ENCODE measurements around the gene BCORL1. TPM values are rescaled to one million over a fixed set of nuclear protein-coding genes. Genes with fewer than 3 reads are reported as not detected.
A peak's percentile ranks its signal among the peaks of the same experiment; 100 is the strongest.

BCORL1 gene
- total RNA-seq, 1 donor from 2014 or later: 6.1 TPM

GRCh38 chrX:129953334-129953648, 29.1 kb upstream of the BCORL1 start:
- Histone ChIP-seq H3K27ac (no peak overlapping the region), H3K4me3 (peak overlapping the region; percentile 40 to 47), H3K27me3 (no peaks in the 10 kb centered on the region), H3K4me1 (peaks cover 5% of the 10 kb centered on the region), H3K9me3 (no peaks in the 10 kb centered on the region), H3K36me3 (no peaks in the 10 kb centered on the region)
- intact Hi-C loops (cut with DNase I): no loop called here
- TF ChIP-seq POLR2AphosphoS5 (IDR thresholded peaks at IDR 0.05; ENCODE audit: insufficient read depth in 1 of 2, low read depth in 1 of 2) (no peak), POLR2A (IDR thresholded peaks at IDR 0.05) (no peak)
- TF ChIP-seq, protein P1, sequence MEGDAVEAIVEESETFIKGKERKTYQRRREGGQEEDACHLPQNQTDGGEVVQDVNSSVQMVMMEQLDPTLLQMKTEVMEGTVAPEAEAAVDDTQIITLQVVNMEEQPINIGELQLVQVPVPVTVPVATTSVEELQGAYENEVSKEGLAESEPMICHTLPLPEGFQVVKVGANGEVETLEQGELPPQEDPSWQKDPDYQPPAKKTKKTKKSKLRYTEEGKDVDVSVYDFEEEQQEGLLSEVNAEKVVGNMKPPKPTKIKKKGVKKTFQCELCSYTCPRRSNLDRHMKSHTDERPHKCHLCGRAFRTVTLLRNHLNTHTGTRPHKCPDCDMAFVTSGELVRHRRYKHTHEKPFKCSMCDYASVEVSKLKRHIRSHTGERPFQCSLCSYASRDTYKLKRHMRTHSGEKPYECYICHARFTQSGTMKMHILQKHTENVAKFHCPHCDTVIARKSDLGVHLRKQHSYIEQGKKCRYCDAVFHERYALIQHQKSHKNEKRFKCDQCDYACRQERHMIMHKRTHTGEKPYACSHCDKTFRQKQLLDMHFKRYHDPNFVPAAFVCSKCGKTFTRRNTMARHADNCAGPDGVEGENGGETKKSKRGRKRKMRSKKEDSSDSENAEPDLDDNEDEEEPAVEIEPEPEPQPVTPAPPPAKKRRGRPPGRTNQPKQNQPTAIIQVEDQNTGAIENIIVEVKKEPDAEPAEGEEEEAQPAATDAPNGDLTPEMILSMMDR (IDR thresholded peaks at IDR 0.05): no peak
- no peak for DNase-seq (ENCODE audit: extremely low spot score in 2 of 2)

DNA sequence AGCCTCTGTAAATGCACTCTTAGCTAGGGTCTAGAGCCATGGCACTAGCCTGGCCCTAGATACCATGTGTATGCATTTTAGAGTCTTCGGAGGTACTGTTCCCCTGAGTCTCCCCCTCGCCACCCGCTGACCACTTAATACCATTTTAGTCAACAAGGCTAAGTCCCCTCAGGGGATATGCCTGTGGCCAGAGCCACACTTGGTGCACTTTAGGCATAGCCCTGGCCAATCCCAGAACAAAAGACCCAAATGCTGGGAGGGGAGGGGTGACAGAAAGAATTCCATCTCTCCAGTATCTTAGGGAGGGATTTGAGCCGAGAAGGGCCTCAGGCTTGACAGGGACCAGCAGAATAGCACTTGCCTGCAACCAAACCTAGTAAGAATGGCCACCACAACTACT, 28.6 kb upstream of the BCORL1 start:
- TF ChIP-seq, protein P1 (IDR thresholded peaks at IDR 0.05): no peak
- TF ChIP-seq POLR2AphosphoS5 (IDR thresholded peaks at IDR 0.05; ENCODE audit: insufficient read depth in 1 of 2, low read depth in 1 of 2) (no peak), POLR2A (IDR thresholded peaks at IDR 0.05) (no peak)
- peaks cover 5% of the 10 kb centered on the region for H3K4me1 ChIP-seq
- H3K36me3 ChIP-seq: no peaks in the 10 kb centered on the region
- no peaks in the 10 kb centered on the region for H3K27me3 ChIP-seq
- H3K27ac ChIP-seq: no peak overlapping the region
- no peak for DNase-seq (ENCODE audit: extremely low spot score in 2 of 2)
- no peak overlapping the region for H3K4me3 ChIP-seq
- intact Hi-C loops (cut with DNase I): no loop called here
- H3K9me3 ChIP-seq: no peaks in the 10 kb centered on the region

DNA sequence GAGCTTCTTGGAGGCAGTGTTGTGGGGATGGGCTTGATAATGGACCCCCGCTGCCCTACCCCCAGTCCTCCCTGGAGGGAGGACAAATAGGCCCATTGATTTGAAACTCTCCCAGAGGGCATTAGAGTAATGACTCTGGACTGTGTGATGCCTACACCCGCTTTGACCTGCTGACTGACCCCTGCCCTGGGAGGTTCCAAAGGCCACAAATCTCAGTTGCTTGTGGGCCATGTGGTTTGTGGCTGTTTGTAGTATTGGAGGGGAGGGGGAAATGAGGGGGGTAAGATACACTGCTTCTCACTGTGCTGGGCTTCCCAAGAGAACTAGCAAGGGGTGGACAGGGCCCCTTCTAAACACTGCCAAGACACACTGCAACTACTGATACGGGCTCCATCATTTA, 27.6 kb upstream of the BCORL1 start:
- H3K27ac ChIP-seq: no peak overlapping the region
- peaks cover 11% of the 10 kb centered on the region for H3K4me1 ChIP-seq
- no peaks in the 10 kb centered on the region for H3K27me3 ChIP-seq
- no peaks in the 10 kb centered on the region for H3K36me3 ChIP-seq
- no peak for TF ChIP-seq POLR2A (IDR thresholded peaks at IDR 0.05)
- TF ChIP-seq, protein P1 (IDR thresholded peaks at IDR 0.05): no peak
- no peak for TF ChIP-seq POLR2AphosphoS5 (IDR thresholded peaks at IDR 0.05; ENCODE audit: insufficient read depth in 1 of 2, low read depth in 1 of 2)
- no peak for DNase-seq (ENCODE audit: extremely low spot score in 2 of 2)
- no peaks in the 10 kb centered on the region for H3K9me3 ChIP-seq
- H3K4me3 ChIP-seq: no peak overlapping the region
- intact Hi-C loops (cut with DNase I): no loop called here

DNA sequence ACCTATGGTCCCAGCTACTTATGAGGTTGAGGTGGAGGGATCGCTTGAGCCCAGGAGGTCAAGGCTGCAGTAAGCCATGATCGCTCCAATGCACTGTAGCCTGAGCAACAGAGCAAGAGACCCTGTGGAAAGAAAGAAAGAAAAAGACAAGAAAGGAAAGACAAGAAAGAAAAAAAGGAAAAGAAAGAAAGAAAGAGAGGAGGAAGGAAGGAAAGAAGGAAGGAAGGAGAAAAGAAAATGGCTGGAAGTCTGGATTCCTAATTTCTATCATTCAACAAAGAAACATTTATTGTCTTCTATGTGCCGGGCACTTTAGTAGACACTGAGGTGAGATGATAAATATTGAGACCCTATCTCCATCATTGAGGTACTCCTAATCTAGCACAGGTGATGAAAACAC, 26.8 kb upstream of the BCORL1 start:
- no peak overlapping the region for H3K27ac ChIP-seq
- no peaks in the 10 kb centered on the region for H3K36me3 ChIP-seq
- intact Hi-C loops (cut with DNase I): no loop called here
- TF ChIP-seq, protein P1 (IDR thresholded peaks at IDR 0.05): no peak
- TF ChIP-seq POLR2AphosphoS5 (IDR thresholded peaks at IDR 0.05; ENCODE audit: insufficient read depth in 1 of 2, low read depth in 1 of 2): no peak
- TF ChIP-seq POLR2A (IDR thresholded peaks at IDR 0.05): no peak
- H3K4me3 ChIP-seq: no peak overlapping the region
- H3K4me1 ChIP-seq: peaks cover 11% of the 10 kb centered on the region
- no peaks in the 10 kb centered on the region for H3K9me3 ChIP-seq
- no peak for DNase-seq (ENCODE audit: extremely low spot score in 2 of 2)
- H3K27me3 ChIP-seq: no peaks in the 10 kb centered on the region

DNA sequence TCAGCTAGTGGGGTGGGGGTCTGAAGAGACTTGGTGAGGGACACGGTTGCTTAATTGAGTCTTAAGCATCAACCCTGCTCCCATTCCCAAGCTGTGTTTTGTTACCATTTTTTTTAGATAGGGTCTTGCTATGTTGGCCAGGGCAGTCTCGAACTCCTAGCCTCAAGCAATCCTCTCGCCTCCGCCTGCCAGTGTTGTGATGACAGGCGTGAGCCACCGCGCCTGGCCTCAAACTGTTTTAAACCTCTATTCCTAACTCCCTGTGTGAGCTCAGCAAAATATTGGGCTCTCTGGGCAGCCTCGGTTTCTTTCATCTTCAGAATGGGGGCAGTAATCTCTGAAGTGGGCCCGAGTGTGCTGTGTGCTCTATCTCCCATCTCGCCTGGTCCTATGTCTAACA, 26.3 kb upstream of the BCORL1 start:
- peak overlapping the region in 1 of 2 donors; percentile 43 for H3K4me3 ChIP-seq
- H3K27ac ChIP-seq: peak overlapping the region; percentile 62
- DNase-seq (ENCODE audit: extremely low spot score in 2 of 2): no peak
- no peaks in the 10 kb centered on the region for H3K27me3 ChIP-seq
- H3K4me1 ChIP-seq: peaks cover 11% of the 10 kb centered on the region
- TF ChIP-seq, protein P1 (IDR thresholded peaks at IDR 0.05): no peak
- TF ChIP-seq POLR2A (IDR thresholded peaks at IDR 0.05): no peak
- intact Hi-C loops (cut with DNase I): no loop called here
- H3K36me3 ChIP-seq: no peaks in the 10 kb centered on the region
- H3K9me3 ChIP-seq: no peaks in the 10 kb centered on the region

All from vagina (tissue), 2 donors.